Measurements from ENCODE around the gene ZSCAN23. TPM values are rescaled to one million over a fixed set of nuclear protein-coding genes. Genes with fewer than 3 reads are reported as not detected.

Gene ZSCAN23
- total and polyA plus RNA-seq, 9 of the 15 experiments (the other 6 are each of a cell fraction or from before 2014, with no cell fraction given), result 0.05 to 0.29 (median 0.21) TPM; not detected in 1

DNA sequence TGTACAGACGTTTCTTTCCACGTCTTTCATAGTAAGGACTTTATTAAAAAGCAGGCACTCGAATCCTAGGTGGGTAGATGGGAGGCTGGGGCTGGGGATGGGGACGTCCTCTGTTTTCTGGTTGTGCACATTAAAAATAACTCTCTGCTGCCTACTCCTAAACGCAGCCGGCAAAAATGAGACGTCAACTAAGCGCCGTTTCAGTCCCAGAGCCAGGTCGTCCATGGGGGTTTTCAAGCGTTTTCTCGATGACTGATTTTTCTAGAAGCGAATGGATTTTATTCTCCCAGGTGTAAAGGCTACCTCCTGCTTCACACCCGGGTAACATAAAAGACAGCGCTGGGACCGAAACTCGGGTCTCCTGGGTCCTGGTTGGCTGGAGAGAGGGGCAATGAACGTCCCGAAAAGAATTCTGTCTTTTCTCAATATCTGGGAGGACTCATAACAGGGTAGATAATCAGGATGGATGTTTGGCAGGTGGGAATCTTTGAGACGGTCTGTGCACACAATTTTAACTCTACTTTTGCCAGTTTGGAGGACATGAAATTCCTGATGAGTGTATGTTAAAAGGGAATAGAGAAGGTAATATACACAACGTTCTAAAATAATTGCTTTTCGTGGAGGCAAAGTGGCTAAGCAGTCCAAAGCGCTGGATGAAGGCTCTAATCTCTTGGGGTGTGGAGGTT lies 47.1 kb upstream of the ZSCAN23 start (continued):
- TF ChIP-seq, protein P1, sequence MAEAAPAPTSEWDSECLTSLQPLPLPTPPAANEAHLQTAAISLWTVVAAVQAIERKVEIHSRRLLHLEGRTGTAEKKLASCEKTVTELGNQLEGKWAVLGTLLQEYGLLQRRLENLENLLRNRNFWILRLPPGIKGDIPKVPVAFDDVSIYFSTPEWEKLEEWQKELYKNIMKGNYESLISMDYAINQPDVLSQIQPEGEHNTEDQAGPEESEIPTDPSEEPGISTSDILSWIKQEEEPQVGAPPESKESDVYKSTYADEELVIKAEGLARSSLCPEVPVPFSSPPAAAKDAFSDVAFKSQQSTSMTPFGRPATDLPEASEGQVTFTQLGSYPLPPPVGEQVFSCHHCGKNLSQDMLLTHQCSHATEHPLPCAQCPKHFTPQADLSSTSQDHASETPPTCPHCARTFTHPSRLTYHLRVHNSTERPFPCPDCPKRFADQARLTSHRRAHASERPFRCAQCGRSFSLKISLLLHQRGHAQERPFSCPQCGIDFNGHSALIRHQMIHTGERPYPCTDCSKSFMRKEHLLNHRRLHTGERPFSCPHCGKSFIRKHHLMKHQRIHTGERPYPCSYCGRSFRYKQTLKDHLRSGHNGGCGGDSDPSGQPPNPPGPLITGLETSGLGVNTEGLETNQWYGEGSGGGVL (CRISPR knock-in tag; IDR thresholded peaks at IDR 0.05), result no peak
- TF ChIP-seq ETV5 (CRISPR knock-in tag; IDR thresholded peaks at IDR 0.05; ENCODE audit: low read depth), result no peak
- no peak for TF ChIP-seq NEUROD1 (IDR thresholded peaks at IDR 0.05; ENCODE audit: borderline replicate concordance, low read depth, low read length, partially characterized antibody)
- TF ChIP-seq ILK (tag; IDR thresholded peaks at IDR 0.05; ENCODE audit: borderline replicate concordance, low read depth), result no peak
- no peak for TF ChIP-seq HDAC8 (tag; IDR thresholded peaks at IDR 0.05)
- TF ChIP-seq SOX6 (IDR thresholded peaks at IDR 0.05), result no peak
- no peak for TF ChIP-seq MYNN (IDR thresholded peaks at IDR 0.05)
- TF ChIP-seq MYNN (CRISPR knock-in tag; IDR thresholded peaks at IDR 0.05), result no peak
- TF ChIP-seq PRMT5 (CRISPR knock-in tag; IDR thresholded peaks at IDR 0.05), result no peak
- TF ChIP-seq EZH2 (IDR thresholded peaks at IDR 0.05; ENCODE audit: borderline replicate concordance, low read depth, low read length), result no peak
- TF ChIP-seq, protein P2, sequence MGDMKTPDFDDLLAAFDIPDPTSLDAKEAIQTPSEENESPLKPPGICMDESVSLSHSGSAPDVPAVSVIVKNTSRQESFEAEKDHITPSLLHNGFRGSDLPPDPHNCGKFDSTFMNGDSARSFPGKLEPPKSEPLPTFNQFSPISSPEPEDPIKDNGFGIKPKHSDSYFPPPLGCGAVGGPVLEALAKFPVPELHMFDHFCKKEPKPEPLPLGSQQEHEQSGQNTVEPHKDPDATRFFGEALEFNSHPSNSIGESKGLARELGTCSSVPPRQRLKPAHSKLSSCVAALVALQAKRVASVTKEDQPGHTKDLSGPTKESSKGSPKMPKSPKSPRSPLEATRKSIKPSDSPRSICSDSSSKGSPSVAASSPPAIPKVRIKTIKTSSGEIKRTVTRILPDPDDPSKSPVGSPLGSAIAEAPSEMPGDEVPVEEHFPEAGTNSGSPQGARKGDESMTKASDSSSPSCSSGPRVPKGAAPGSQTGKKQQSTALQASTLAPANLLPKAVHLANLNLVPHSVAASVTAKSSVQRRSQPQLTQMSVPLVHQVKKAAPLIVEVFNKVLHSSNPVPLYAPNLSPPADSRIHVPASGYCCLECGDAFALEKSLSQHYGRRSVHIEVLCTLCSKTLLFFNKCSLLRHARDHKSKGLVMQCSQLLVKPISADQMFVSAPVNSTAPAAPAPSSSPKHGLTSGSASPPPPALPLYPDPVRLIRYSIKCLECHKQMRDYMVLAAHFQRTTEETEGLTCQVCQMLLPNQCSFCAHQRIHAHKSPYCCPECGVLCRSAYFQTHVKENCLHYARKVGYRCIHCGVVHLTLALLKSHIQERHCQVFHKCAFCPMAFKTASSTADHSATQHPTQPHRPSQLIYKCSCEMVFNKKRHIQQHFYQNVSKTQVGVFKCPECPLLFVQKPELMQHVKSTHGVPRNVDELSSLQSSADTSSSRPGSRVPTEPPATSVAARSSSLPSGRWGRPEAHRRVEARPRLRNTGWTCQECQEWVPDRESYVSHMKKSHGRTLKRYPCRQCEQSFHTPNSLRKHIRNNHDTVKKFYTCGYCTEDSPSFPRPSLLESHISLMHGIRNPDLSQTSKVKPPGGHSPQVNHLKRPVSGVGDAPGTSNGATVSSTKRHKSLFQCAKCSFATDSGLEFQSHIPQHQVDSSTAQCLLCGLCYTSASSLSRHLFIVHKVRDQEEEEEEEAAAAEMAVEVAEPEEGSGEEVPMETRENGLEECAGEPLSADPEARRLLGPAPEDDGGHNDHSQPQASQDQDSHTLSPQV (IDR thresholded peaks at IDR 0.05), result no peak
- no peak for TF ChIP-seq ILF3 (IDR thresholded peaks at IDR 0.05; ENCODE audit: borderline replicate concordance)
- TF ChIP-seq SPI1 (IDR thresholded peaks at IDR 0.05; ENCODE audit: borderline replicate concordance, low read depth, low read length), result no peak
- no peak for TF ChIP-seq CCAR2 (IDR thresholded peaks at IDR 0.05; ENCODE audit: low read depth, low read length)
- TF ChIP-seq BRD9 (IDR thresholded peaks at IDR 0.05; ENCODE audit: low read depth, partially characterized antibody), result no peak
- TF ChIP-seq SNRNP70 (optimal IDR thresholded peaks at IDR 0.05; ENCODE audit: low read depth, low read length), result no peak
- TF ChIP-seq, protein P3, sequence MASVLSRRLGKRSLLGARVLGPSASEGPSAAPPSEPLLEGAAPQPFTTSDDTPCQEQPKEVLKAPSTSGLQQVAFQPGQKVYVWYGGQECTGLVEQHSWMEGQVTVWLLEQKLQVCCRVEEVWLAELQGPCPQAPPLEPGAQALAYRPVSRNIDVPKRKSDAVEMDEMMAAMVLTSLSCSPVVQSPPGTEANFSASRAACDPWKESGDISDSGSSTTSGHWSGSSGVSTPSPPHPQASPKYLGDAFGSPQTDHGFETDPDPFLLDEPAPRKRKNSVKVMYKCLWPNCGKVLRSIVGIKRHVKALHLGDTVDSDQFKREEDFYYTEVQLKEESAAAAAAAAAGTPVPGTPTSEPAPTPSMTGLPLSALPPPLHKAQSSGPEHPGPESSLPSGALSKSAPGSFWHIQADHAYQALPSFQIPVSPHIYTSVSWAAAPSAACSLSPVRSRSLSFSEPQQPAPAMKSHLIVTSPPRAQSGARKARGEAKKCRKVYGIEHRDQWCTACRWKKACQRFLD (CRISPR knock-in tag; IDR thresholded peaks at IDR 0.05), result no peak; the same call in 1 of the 2 replicates
- TF ChIP-seq, protein P4, sequence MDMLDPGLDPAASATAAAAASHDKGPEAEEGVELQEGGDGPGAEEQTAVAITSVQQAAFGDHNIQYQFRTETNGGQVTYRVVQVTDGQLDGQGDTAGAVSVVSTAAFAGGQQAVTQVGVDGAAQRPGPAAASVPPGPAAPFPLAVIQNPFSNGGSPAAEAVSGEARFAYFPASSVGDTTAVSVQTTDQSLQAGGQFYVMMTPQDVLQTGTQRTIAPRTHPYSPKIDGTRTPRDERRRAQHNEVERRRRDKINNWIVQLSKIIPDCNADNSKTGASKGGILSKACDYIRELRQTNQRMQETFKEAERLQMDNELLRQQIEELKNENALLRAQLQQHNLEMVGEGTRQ (CRISPR knock-in tag; IDR thresholded peaks at IDR 0.05), result no peak
- TF ChIP-seq WHSC1 (IDR thresholded peaks at IDR 0.05; ENCODE audit: low read length), result no peak
- no peak for TF ChIP-seq HNRNPLL (IDR thresholded peaks at IDR 0.05; ENCODE audit: low read depth, low read length, poor library complexity, severe bottlenecking)
